HL-60/S4 treated with retinoic acid at 250 ng/mL for 4 days and 3 days (cell line): Measurements from ENCODE around the gene IQCH.

Experiments
- in situ Hi-C: fragments of 300-500 bp; cut with MboI; formaldehyde crosslinking; loops from 2 replicates; pipeline ENCODE4 v1.7.0; 2022; ENCODE audit warnings: low sequenced_read_pairs

The IQCH gene

DNA sequence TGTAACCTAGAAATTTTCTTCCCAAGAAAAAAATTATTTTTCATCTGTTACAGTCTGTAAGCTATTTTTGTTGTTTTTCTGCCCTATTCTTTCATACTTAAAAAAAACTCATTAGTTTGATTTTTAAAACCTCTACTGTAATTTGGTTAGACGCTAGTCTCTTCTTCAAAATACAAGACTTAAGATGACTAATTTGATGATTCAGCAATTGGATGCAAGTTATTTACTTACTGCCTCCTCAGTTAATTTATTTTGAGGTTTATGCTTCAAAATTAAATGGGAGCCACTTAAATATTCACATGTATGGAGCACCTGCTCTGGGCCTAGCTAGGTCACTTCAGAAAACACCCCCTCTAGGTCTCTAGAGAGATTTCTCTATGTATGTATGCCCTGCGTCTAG, 132.4 kb downstream of the IQCH start:
- in situ Hi-C loops = no loop called here

DNA sequence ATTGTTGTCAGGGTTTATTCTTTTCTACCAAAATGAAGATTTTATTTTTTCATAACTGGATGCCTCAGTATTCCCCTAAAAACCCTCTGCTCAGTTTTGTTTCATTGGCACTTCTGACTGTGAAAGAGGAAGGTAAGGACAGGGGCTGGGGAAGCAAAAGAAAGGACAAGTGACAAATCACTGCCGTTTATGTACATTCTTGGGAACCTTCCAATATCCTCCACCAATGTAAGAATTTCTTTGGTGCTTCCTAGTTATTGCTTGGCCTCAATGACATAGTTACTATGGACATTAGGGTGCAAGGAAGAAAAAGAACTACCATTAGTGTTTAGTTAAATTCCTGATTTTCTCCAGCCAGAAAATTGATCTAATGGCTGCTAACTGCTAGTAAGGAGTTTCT, 135.4 kb downstream of the IQCH start:
- in situ Hi-C loops = no loop called here

GRCh38 chr15:67394873-67395639, 140.5 kb downstream of the IQCH start:
- in situ Hi-C loops = no loop called here

DNA sequence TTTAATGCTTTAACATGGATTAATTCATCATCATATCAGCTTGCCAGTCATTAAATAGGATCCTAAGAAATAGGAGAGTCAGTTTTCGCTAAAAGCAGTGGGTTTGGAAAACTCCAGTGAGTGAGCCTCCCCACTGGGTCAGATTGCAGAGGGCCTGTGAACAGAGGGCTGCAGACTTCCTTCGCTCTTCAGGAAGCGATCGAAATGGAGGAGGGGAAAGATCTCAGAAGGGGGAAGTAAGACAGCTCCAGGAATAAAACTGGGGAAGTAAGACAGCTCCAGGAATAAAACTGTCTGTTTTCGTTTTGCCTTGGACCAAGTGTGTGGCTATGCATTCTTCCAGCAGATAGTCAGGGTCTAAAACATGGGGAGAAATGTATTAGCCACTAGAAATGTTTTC, 141.5 kb downstream of the IQCH start:
- in situ Hi-C loops = no loop called here

DNA sequence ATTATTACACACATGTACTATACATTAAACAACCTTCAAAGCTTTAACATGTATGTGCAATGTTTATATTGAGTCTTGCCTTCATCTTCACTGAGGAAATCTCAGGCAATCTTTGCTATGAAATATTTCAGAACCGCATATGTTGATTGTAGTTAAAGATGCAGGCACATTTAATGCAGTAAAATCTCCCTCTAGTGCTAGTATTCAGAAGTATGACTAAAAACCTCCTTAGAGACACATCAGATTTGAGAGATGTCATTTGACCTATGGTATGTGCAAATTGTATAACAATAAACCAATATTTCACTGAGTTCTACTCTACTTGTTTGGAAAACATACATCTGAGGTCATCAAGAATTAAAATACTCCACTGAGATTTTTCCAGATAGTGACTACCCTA, 142.6 kb downstream of the IQCH start:
- in situ Hi-C loops = no loop called here

DNA sequence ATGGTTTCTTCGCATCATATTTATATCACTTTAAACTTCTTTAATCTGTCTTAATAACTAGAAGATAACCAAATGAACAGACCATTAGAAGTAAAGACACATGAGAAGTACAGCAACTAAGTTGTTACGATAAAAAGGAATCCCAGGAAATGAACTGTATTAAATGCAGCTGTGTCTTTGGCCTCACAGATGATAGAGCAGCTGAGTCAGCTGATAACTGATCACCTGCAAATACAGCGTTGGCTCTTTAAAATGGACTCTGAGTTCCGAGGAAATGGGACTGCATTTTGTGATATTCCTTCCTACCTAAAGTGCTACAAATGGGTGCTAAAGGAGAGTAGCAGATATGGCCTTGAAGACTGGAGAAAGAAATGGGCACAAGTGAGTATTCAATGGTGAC, 145.3 kb downstream of the IQCH start:
- in situ Hi-C loops = no loop called here

- in situ Hi-C loops = no loop called here
Measured at GRCh38 chr15:67400890-67401289, 146.3 kb downstream of the IQCH start.

DNA sequence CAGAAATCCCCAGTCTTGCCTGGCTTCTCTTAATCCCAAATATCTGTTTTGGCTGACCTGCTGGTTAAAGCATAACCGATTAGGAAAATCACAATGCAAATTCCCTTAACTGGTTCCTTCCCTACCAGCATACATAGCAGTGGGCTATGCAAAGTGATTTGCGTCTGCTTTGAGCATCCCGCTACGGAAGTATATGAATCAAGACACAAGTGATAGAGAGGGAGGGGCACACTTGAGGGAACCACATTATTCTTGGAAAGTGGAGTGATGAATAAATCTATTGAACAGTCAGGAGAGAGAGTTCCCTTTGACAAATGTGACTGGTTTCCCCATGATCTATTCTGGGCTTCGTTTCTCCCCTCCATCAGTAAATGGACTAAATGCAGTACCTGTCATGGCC, 146.8 kb downstream of the IQCH start:
- in situ Hi-C loops = no loop called here

GRCh38 chr15:67403428-67404154, 149.0 kb downstream of the IQCH start:
- in situ Hi-C loops = no loop called here

- in situ Hi-C loops = no loop called here
Measured at GRCh38 chr15:67405208-67406191, 150.9 kb downstream of the IQCH start.

GRCh38 chr15:67406257-67406861, 151.8 kb downstream of the IQCH start:
- in situ Hi-C loops = no loop called here

DNA sequence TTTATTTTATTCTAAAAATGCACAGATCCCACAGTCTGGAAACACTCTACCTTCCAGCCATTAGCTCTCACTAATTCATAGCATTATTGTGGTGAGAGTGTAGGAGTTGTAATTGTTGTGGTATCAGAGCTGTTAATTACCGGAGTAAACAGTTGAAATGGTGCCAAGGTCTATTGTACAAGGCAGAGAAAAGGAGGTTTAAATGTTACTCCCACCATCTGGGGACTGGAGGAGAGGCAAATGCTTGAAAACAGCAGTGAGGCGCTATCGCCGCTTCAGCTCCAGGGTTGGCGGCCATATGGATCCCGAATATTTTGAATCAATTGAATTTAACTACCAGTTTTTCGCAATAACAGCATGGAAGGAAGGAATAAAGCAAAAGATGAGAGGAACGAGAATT, 153.2 kb downstream of the IQCH start:
- in situ Hi-C loops = no loop called here

DNA sequence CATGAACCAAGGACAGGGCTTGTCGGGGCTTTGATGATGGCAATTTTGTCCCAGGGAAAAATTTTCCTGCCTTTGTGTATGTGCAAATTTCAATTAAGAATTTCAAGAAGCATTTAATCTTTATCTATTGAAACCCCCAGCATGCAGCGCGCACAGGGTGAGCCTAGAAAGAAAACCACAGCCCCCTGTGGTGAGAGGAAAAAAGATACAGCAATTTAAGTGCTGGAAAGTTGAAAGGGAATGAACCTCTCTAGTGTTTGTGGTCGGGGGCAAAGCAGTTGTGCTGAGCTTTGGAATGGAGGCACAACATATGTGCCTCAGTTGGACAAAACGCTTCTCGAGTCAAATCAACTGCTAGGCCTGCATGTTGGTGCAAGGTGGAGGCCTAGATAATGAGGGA, 154.6 kb downstream of the IQCH start:
- in situ Hi-C loops = no loop called here

- in situ Hi-C loops = no loop called here
Measured at GRCh38 chr15:67411486-67411885, 156.9 kb downstream of the IQCH start.

GRCh38 chr15:67413770-67414390, 159.3 kb downstream of the IQCH start:
- in situ Hi-C loops = no loop called here

DNA sequence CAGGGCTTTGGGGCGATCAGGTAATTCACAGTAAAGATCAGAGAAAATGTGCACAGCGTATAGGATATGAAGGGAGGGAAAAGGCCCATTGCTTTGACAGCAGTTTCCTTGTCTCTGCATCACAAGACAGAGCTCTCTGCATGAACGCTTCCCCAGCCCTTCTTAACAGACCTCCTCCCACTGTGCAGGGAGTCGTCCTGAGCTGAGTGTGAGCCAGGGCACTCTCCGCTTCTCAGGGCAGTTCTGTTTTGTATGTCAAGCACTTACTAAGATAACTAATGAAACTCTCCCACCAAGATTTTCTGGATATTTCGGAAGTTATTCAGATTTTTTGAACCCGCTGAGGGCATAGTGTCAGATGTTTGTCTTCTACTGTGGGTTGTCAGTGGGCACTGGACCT, 160.6 kb downstream of the IQCH start:
- in situ Hi-C loops = no loop called here

DNA sequence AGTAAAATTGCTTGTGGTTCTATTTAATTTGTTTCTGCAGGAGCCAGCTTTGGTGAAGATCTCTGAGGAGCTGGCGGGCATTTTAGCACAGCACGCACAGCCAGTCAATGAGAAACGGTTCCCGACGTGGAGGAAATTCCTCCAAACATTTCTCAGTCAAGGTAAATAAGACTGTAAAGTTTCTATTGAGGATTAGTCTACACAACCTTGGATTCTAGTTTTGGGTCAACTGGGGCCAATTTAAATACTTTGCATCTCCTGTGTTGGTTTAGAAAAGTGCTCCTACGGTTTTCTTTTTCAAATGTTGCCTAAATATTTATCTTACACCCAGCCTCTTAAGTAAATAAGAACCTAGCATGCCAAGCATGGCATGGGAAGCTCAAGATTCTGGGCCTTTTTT, 162.3 kb downstream of the IQCH start:
- in situ Hi-C loops = no loop called here

GRCh38 chr15:67419705-67420104, 165.1 kb downstream of the IQCH start:
- in situ Hi-C loops = no loop called here

GRCh38 chr15:67420137-67420536, 165.6 kb downstream of the IQCH start:
- in situ Hi-C loops = no loop called here

DNA sequence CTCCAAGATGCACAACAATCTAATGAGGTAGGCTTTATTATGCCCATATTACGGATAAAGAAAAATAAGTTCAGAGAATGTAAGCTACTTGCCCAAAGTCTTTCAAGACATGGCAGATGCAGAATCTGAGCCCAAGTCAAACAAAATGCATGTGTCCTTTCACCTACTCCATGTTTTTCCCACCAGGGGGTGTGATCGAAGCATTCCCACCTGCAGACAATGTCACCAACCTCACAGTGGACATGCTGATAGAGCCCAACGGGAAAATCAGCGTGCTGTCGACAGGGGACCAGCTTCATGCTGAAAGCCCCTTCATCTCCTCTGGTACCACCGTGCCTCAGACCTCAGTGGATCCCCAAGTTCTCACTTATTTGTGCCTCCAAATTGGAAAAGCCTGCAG, 166.5 kb downstream of the IQCH start:
- in situ Hi-C loops = no loop called here

GRCh38 chr15:67422296-67422695, 167.7 kb downstream of the IQCH start:
- in situ Hi-C loops = no loop called here
